OCI-M2 (cell line): ENCODE measurements around the gene COMMD4.
"Not testable (repeated sequence)": the region's sequence is repeated elsewhere in the genome, so short reads cannot be mapped to it uniquely, and the experiment has no call there.

Experiments used
- DNase-seq: peaks from one replicate; lab custom pipeline; 2025; ENCODE audit not compliant: unreplicated experiment; lab: John Stamatoyannopoulos, UW

The COMMD4 gene

DNA sequence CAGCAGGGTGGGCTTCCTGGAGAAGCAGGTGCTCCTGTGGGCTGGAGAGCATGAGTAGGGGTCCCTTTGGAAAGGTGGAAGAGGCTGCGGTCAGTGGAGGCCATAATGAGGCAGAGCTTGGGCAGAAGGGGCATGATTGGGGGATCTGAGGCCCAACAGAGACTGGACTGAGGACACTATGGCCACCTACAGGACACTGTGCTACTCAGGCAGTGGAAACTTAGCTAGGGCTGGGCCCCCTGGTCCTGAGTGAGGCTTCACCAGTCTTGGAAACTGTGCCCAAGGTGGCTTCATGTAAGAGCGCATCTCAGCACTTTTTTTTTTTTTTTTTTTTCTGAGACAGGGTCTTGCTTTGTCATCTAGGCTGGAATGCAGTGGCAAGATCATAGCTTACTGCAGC lies 6.3 kb upstream of the COMMD4 start:
- DNase-seq, result no peak

DNA sequence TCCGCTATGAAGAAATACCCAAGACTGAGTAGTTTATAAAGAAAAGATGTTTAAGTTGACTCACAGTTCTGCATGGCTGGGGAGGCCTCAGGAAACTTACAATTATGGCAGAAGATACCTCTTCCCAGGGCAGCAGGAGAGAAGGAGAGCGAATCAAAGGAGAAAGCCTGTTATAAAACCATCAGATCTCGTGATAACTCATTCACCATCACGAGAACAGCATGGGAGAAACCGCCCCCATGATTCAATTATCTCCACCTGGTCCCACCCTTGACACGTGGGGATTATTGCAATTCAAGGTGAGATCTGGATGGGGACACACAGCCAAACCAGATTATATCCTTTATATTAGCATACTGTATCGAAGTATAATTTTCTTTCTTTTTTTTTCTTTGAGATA lies 3.8 kb upstream of the COMMD4 start:
- not testable (repeated sequence) for DNase-seq

DNA sequence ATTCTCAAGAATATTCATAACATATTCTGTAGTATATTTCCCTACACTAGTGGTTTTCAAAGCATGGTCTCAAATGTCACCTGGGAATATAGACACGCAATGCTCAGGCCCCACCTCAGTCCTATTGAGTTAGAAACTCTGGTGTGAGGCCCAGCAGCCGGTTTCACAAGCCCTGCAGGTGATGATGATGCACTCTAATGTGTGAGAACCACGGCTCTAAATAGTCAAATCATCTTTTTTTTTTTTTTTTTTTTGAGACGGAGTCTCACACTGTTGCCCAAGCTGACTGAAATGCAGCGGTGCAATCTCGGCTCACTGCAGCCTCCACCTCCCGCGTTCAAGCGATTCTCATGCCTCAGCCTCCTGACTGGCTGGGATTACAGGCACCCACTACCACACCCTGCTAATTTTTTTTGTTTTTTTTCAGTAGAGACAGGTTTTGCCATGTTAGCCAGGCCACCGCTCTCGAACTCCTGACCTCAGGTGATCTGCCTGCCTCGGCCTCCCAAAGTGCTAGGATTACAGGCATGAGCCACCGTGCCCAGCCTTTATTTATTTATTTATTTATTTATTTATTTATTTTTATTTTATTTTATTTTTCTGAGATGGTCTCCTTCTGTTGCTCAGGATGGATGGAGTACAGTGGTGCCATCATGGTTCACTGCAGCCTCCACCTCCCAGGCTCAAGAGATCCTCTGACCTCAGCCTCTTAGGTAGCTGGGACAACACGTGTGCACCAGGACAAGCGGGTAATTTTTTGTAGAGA lies 2.0 kb upstream of the COMMD4 start:
- DNase-seq, result not testable (repeated sequence)

DNA sequence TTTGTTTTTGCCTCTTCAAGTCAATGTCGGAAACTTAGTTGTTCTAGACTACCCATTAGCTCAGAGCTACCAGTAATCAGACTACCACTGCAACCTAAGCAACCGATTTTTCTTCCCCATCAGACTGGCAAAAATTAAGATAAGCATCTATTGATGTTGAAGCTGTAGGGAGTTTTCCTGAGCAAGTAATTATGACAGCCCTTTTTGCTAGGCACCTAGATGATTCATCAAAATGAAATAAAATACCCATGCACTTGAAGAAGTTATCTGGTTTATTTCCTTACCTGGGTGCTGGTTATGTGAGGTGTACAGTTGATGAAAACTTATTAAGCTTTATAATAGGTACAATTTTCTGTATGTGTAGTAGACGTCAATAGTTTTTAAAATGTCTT lies 554 bp upstream of the COMMD4 start:
- no peak for DNase-seq

DNA sequence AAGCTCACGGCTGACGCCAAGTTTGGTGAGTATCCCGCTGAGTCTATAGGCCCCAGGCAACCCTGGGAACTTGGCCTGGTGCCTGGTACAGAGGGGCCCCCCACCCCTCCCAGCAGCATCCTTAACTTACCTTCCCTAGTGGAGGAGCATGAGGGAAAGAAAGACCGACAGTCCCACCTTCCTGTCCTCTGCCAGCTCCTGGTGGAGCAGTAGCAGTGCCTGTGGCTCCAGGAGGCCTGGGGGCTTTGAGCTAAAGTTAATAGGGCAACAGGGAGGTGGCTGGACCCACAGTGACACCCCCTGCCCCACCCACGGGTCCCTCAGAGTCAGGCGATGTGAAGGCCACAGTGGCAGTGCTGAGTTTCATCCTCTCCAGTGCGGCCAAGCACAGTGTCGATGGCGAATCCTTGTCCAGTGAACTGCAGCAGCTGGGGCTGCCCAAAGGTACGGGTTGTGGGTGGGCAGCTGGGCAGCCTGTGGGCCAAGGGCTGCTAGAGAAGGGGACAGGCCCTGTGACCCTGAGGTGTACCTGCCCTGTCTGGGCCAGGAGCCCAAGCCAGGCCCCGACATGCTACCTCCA lies 2.9 kb downstream of the COMMD4 start:
- no peak for DNase-seq

DNA sequence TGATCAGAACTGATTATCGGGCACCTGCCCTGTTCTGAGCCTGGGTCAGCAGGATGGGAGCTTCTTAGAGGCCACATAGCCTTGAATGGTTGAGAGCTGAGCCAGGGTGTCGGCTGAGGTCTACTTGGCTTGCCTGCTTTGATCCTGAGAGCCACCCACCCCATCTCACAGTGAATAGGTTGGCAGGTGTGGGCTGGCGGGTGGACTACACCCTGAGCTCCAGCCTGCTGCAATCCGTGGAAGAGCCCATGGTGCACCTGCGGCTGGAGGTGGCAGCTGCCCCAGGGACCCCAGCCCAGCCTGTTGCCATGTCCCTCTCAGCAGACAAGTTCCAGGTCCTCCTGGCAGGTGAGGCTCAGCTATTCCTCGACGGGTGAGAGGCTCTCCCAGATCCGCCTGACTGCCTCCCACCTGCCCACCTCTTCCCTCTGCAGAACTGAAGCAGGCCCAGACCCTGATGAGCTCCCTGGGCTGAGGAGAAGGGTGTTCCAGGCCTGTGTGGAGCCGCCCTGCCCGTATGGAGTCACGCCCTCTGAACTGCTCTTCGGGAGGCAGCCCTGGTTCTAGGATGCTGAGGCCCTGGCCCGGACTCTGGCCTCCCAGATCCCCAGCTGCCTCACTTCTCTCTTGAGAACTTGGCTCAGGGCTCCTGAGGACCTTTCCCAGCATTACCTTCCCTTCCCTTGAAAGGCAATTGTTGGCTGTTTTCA lies 3.8 kb downstream of the COMMD4 start:
- no peak for DNase-seq

DNA sequence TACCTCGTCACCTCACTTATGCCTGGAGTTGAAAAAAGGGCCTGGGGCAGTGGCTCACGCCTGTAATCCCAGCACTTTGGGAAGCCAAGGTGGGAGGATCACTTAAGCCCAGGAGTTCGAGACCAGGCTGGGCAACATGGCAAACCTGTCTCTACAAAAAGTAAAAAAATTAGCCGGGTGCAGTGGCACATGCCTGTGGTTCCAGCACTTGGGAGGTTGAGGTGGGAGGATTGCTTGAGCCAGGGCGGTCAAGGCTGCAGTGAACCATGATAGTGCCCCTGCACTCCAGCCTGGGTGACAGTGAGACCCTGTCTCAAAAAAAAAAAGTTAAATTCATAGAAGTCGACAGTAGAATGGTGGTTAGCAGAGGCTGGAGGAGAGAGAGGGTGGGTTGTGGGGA lies 6.4 kb downstream of the COMMD4 start:
- DNase-seq, result no peak

DNA sequence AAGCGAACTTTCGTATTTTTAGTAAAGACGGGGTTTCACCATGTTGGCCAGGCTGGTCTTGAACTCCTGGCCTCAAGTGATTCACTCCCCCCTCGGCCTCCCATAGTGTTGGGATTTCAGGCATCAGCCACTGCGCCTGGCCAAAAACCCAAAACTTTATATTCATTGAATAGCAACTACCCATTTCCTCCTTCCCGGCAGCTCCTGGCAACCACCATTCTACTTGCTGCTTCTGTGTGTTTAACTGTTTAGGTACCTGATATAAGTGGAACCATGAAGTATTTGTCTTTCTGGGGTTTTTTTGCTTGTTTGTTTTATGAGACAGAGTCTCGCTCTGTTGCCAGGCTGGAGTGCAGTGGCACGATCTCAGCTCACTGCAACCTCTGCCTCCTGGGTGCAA lies 8.1 kb downstream of the COMMD4 start:
- not testable (repeated sequence) for DNase-seq

DNA sequence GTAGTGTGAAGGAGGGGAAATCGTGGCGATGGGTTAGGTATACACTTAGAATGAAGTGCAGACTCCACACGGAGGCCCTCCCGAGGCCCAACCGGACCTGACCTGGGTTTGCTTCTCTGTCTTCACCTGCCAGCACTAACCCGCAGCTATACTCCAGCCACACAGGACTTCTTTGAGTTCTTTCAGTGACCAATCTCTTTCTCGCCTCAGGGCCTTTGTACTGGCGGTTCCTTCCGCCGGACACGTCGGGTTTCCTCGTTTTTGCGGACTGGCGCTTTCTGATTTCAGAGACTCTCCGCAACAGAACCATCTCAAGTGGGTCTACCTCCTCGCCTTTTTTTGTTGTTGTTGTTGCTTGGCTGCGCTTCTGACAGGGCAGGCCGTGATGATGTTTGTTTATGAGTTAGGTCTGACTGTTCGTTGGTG lies 10.9 kb downstream of the COMMD4 start, which contains the start of gene NEIL1:
Gene NEIL1 (plus strand): TSS at position 244 of the 426 bp plus-strand sequence. CDS start 1,867 bp downstream, outside the sequence.
- DNase-seq, result no peak

DNA sequence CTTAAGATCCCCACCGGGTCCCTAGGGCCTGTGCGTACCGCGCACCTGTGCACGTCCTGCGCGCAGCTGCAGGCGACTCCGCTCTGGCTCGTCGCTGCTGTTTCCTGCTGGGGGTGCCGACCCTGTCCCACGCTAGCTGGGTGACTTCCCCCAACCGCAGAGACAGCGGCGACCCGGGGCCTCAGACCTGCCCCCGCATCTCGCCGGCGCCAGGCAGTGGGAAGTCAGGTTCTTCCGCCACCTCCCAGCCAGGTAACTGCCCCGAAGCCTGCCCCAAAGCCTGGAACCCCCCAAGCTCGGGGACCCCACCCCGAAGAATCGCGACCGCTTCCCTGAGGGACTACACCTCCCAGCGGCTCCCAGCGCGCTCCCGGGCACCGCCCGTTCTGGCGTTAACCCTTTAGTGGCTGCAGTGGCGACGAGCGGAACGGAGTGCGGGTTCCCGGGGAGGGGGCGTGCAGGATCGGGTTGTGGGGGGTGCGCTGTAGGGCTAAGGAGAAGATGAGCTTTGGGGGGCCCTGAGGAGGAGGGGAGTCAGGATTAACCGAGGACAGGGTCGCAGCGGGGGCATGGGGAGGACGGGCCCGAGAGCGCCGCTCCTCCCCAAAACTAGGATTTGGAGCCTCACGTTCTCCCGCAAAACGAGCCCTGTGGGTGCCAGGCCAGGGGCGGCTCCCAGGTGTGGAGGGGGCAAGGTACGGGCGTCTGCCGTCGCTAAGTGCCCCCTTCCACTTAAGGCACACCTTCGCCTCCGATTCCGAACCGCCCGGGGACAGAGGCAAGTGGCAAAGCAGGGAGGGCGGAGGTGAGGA lies 11.6 kb downstream of the COMMD4 start:
- no peak for DNase-seq

DNA sequence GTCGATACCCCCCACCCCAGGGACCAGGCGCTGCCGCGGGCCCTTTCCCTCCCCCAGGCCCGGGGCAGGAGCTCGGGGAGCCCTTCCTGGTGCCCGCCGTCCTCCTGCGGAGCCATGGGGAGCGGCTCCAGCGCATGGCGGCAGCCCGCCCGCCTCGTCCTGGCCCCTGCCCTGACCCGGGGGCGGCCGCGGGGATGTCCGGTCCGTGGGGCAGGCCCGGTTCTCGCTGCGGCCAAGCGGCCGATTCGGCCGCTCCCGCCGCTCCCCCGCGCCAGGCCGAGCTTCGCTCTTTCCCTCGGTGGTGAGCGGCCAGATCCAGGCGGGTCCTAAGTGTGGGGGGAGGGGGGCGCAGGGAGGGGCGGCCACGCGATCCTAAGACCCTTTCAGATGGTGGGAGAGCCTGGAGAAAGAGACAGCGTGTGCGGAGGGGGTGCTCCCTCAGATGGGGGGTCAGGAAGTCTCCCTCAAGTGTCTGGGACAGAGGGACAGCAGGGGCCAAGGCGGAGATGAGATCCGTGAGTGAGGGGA lies 12.2 kb downstream of the COMMD4 start:
- DNase-seq, result no peak

DNA sequence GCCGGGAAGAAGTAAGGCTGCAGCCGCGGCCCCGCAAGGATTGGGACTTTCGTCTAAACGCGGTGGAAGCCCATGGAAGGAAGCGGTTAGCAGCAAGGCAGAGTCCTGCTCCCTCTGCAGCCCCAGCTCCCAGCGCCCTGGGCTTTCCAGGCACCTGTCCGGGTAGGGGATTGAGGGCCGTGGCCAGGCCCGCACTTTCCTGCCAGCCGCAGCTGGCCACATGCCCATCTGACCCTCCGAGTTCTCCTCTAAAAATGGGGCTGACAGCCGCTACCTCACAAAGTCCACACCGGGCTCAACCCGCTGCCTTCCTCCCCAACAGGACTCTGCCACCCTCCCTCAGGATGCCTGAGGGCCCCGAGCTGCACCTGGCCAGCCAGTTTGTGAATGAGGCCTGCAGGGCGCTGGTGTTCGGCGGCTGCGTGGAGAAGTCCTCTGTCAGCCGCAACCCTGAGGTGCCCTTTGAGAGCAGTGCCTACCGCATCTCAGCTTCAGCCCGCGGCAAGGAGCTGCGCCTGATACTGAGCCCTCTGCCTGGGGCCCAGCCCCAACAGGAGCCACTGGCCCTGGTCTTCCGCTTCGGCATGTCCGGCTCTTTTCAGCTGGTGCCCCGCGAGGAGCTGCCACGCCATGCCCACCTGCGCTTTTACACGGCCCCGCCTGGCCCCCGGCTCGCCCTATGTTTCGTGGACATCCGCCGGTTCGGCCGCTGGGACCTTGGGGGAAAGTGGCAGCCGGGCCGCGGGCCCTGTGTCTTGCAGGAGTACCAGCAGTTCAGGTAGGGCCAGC lies 12.9 kb downstream of the COMMD4 start:
- DNase-seq, result no peak

DNA sequence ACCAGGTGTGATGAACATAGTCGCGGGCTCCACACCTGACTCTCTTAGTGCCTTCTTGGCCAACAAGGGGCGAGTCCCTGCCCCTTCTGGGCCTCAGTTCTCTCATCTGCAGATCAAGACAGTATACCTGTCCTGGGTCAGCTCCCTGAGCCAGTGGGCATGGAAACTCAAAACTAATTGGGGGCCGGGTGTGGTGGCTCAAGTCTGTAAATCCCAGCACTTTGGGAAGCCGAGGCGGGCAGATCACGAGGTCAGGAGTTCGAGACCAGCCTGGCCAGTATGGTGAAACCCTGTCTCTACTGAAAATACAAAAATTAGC lies 13.4 kb downstream of the COMMD4 start:
- DNase-seq, result not testable (repeated sequence)

DNA sequence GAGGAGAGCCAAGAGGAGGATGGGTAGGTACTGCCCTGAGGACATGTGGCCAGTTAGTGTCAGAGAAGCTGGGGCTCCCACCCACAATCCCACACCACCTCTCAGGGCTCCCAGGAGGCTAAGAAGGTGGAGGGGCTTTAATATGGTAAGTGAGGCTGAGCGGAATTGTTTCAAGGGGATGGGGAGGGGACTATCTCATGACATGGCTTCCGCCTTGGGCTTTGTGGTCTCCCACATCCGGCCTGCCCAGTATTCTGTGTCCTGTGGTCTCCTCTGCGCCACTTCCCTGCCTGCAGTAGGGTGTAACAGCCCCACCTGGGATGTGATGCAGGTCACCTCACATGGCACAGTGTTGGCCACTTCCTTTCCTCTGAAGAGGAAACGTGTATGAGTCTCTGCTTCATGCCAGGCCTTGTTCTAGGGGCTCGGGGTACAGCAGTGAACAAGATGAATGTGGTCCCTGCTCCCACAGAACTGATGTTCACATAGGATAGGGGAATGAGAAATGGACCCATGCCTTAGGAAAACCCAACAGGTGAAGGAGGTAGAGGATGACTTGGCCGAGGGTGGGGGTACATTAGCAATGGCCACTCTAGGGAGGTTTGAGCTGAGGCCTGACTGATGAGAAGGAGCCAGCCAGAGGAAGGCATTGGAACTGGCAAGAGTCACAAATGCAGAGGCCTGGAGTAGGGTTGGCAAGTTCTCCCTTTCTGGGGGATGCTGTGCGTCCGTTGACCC lies 14.2 kb downstream of the COMMD4 start:
- DNase-seq, result no peak

DNA sequence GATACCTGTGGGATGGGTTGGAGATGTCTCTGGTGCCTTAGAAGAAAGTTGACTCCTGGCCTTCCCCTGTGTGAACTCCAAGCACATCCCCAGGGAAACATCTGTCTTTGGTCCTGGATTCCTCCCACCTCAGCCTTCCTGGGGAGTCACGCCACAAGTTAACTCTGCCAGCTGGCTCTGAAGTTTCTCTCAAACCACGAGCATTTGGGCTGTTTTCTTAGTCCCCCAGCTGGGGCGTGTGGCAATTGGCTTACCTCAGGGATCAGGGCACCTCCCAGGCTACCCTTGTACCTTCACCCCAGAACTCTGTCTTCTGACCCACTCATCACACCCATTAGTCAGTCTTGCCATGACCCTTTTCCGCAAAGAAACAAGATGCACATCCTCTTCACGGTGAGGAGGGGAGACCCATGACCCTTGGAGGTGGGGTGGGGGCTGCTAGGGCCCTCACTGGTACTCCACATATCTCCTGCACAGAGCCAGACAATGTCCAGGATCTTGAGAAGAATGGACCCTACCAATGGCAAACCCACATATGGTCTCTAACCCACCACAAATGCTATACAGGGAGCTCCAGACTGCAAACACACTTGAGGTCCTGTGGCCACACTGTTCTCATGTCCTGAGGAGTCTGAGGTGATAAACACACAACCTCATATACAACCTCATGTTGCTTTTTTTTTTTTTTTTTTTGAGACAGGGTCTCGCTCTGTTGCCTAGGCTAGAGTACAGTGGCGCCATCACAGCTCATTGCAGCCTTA lies 14.9 kb downstream of the COMMD4 start:
- DNase-seq, result no peak

DNA sequence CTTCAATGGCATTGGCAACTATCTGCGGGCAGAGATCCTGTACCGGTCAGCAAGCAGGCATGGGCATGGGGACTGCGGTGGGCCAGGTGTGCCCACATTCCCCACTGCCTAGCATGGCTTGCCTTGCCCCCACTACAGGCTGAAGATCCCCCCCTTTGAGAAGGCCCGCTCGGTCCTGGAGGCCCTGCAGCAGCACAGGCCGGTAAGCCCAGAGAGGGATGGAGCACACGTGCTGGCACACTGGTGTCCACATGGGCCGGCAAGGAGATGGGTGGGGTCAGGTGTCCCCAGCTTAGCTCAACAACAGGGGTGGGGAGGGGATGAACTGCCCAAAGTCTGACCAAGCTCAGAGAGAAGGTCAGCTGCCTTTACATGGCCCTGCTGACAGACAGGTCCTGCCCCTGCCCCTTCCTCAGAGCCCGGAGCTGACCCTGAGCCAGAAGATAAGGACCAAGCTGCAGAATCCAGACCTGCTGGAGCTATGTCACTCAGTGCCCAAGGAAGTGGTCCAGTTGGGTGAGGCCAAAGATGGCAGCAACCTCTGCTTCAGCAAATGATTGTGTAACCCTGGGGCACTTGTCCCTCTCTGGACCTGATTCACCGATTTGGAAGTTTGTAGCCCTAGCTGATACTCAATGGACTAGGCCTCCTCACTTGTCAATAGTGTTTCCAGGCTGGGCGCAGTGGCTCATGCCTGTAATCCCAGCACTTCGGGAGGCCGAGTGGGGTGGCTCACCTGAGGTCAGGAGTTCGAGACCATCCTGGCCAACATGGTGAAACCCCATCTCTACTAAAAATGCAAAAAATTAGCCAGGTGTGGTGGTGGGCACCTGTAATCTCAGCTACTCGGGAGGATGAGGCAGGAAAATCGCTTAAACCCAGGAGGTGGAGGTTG lies 16.6 kb downstream of the COMMD4 start:
- no peak for DNase-seq

DNA sequence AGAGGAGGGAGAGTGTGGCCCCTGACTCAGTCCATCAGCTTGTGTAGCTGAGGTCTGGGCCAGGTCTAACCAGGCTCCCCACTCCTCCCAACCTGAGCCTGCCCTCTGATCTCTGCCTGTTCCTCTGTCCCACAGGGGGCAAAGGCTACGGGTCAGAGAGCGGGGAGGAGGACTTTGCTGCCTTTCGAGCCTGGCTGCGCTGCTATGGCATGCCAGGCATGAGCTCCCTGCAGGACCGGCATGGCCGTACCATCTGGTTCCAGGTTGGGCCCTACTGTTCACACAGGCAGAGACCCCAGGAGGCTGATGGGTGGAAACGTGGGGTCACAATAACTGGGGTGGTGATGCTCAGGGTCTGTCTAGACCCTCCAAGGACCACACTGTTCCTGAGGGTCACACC lies 17.7 kb downstream of the COMMD4 start:
- DNase-seq, result no peak

DNA sequence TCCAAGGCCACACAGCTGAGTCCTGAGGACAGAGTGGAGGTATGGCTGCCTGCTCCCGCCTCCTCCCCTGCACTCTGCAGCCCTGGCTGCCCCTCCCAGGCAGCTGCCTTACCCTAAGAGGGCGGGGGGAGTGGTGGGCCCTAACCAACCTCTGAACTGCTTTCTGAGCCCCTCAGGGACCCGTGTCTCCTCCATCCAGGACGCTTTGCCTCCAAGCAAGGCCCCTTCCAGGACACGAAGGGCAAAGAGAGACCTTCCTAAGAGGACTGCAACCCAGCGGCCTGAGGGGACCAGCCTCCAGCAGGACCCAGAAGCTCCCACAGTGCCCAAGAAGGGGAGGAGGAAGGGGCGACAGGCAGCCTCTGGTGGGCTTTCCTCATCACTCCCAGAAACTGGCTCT lies 18.6 kb downstream of the COMMD4 start:
- DNase-seq, result no peak
